ENCODE measurements around the gene DKK2.

The DKK2 gene

DNA sequence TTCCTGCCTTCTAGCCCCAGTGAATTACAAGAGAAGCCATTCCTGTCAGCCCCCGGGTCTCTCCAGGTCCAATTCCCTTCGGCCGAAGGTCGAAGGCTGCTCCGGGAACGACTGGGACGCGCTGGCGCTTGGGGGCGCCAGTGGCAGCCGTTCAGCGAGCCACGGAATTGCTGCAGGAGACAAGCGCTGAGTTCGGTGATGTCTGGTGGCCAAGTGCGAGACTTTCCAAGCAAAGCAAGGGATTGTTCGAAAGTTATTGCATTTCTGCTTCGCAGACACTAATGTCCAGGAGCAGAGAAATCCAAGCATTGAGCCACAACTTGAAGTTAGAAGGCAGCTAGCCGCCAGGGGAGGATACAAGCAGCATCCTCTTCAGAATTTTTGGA, 1.1 kb upstream of the DKK2 start:
- Histone ChIP-seq H3K4me3 (no peak overlapping the region), H3K36me3 (replicated peaks) (no peaks in the 10 kb centered on the region), H3K4me1 (no peaks in the 10 kb centered on the region), H3K27me3 (ENCODE audit: low read depth) (peaks cover 53% of the 10 kb centered on the region), H3K9me3 (no peaks in the 10 kb centered on the region)
- DNase-seq (ENCODE audit: low spot score in 2 of 2): peak; percentile 21 to 61
- in situ Hi-C loops (cut with MboI; ENCODE audit: low sequenced_read_pairs): no loop called here

GRCh38 chr4:107036584-107037198, 578 bp upstream of the DKK2 start:
- Histone ChIP-seq H3K27me3 (ENCODE audit: low read depth) (peaks cover 53% of the 10 kb centered on the region), H3K4me1 (no peaks in the 10 kb centered on the region), H3K9me3 (no peaks in the 10 kb centered on the region), H3K36me3 (replicated peaks) (no peaks in the 10 kb centered on the region), H3K4me3 (no peak overlapping the region)
- in situ Hi-C loops (cut with MboI; ENCODE audit: low sequenced_read_pairs): no loop called here
- DNase-seq (ENCODE audit: low spot score in 2 of 2): no peak

GRCh38 chr4:107034996-107035818, 906 bp downstream of the DKK2 start:
- H3K4me3 ChIP-seq: peak overlapping the region; percentile 13
- in situ Hi-C loops (cut with MboI; ENCODE audit: low sequenced_read_pairs): no loop called here
- DNase-seq (ENCODE audit: low spot score in 2 of 2): peak in 1 of 2 experiments; percentile 12

GRCh38 chr4:107034091-107034995, 1.8 kb downstream of the DKK2 start:
- H3K36me3 ChIP-seq (replicated peaks): no peaks in the 10 kb centered on the region
- H3K27me3 ChIP-seq (ENCODE audit: low read depth): peaks cover 61% of the 10 kb centered on the region
- in situ Hi-C loops (cut with MboI; ENCODE audit: low sequenced_read_pairs): no loop called here
- H3K4me1 ChIP-seq: no peaks in the 10 kb centered on the region
- H3K4me3 ChIP-seq: peak overlapping the region; percentile 11
- no peaks in the 10 kb centered on the region for H3K9me3 ChIP-seq
- peak; percentile 15 to 64 for DNase-seq (ENCODE audit: low spot score in 2 of 2)

More at GRCh38 chr4:107034996-107035818, 906 bp downstream of the DKK2 start:
- no peaks in the 10 kb centered on the region for H3K36me3 ChIP-seq (replicated peaks)
- H3K27me3 ChIP-seq (ENCODE audit: low read depth): peaks cover 61% of the 10 kb centered on the region
- H3K4me1 ChIP-seq: no peaks in the 10 kb centered on the region
- H3K9me3 ChIP-seq: no peaks in the 10 kb centered on the region

GRCh38 chr4:107027379-107027778, 8.7 kb downstream of the DKK2 start:
- no peaks in the 10 kb centered on the region for H3K9me3 ChIP-seq
- no peaks in the 10 kb centered on the region for H3K36me3 ChIP-seq (replicated peaks)
- no peak for DNase-seq (ENCODE audit: low spot score in 2 of 2)
- no peaks in the 10 kb centered on the region for H3K4me1 ChIP-seq
- H3K27me3 ChIP-seq (ENCODE audit: low read depth): peaks cover 13% of the 10 kb centered on the region
- no peak overlapping the region for H3K4me3 ChIP-seq
- in situ Hi-C loops (cut with MboI; ENCODE audit: low sequenced_read_pairs): no loop called here

GRCh38 chr4:107018344-107018735, 17.8 kb downstream of the DKK2 start:
- in situ Hi-C loops (cut with MboI; ENCODE audit: low sequenced_read_pairs): no loop called here
- Histone ChIP-seq H3K36me3 (replicated peaks) (no peaks in the 10 kb centered on the region), H3K4me1 (no peaks in the 10 kb centered on the region), H3K4me3 (no peak overlapping the region), H3K27me3 (ENCODE audit: low read depth) (peaks cover 3% of the 10 kb centered on the region; the same call in 1 of the 2 replicates), H3K9me3 (no peaks in the 10 kb centered on the region)
- DNase-seq (ENCODE audit: low spot score in 2 of 2): no peak

DNA sequence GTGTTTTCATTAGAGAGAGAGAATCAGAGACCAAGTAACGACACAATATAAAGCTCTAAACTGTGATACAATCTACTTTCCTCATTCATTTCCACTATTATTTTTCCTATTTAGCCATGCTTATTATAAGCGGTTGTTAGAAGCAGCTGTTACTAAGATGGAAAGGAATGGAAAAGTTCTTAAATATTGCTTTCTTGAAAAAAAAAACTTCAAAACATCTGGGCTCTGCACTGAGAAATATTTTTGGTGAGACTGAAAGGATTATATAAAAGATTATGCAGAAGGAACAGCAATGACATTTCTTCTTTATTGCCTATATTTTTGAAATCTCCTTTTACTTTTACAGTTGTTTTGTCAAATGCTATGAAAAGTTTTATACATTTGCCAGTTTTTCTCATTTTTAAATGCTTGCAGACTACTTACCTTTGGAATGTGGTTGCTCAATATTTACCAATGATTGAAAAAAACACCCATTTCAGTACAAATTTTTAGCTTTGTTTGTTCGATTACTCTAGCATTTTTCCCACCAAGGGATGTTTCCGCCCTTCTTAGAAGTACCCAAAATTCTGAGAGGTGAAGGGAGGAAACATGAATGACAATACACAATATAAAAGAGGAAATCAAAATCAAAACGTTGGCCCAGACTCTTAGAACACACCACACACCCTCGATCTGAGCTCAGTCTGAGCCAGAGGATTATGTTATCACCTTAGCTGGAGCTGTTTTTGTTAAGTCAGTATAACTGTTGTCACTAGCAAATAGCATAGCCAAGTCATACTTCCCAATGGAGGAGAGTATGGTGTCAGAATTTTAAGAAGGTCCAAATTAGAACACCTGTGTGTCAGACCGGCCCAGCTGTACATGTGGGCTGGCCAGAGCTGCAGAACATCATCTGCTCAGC, 18.4 kb downstream of the DKK2 start:
- Histone ChIP-seq H3K27me3 (ENCODE audit: low read depth) (peaks cover 3% of the 10 kb centered on the region; the same call in 1 of the 2 replicates), H3K36me3 (replicated peaks) (no peaks in the 10 kb centered on the region), H3K4me3 (no peak overlapping the region), H3K9me3 (no peaks in the 10 kb centered on the region), H3K4me1 (no peaks in the 10 kb centered on the region)
- no peak for DNase-seq (ENCODE audit: low spot score in 2 of 2)
- in situ Hi-C loops (cut with MboI; ENCODE audit: low sequenced_read_pairs): no loop called here

DNA sequence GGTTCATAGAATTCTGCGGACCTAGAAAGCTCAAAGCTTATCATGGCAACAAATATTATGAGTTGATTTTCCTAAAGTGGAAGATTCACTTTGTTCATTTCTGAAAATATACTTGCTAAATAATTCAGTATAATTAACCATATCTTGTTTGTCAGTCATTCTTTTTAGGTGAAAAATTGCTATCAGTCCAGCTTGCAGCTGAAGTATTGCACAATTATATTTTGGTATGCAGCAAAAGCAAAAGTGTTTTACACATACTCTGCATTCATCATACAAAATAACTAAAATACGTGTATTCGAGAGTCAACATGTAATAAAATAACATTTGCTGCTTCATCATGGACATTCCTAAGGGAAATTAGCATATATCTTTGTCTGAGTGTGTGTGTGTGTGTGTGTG, 24.8 kb downstream of the DKK2 start:
- no peak for DNase-seq (ENCODE audit: low spot score in 2 of 2)
- H3K4me1 ChIP-seq: no peaks in the 10 kb centered on the region
- in situ Hi-C loops (cut with MboI; ENCODE audit: low sequenced_read_pairs): no loop called here
- 0 out of 2 replicates have a peak, but pooled peaks cover 2% of the 10 kb centered on the region for H3K27me3 ChIP-seq (ENCODE audit: low read depth)
- H3K4me3 ChIP-seq: no peak overlapping the region
- no peaks in the 10 kb centered on the region for H3K36me3 ChIP-seq (replicated peaks)
- no peaks in the 10 kb centered on the region for H3K9me3 ChIP-seq

GRCh38 chr4:107009196-107009968, 26.7 kb downstream of the DKK2 start:
- in situ Hi-C loops (cut with MboI; ENCODE audit: low sequenced_read_pairs): no loop called here
- H3K36me3 ChIP-seq (replicated peaks): no peaks in the 10 kb centered on the region

DNA sequence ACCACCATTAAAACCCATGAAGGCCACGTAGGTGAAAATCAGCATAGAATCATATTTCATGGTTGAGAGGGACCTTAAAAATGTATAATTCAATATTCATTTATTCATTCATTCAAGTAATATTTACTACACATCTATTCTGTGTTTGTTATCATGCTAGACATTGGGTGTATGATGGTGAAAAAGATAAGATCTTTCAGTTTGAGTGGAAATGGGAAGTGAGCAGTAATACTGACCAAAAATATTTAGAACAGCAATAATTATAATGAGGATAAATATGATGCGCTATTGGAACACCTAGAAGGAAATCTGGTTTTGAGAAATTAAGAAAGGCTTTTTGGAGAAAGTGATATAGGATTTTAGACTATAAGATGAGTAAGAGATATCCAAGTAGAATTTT, 28.0 kb downstream of the DKK2 start:
- no peak for DNase-seq (ENCODE audit: low spot score in 2 of 2)
- H3K36me3 ChIP-seq (replicated peaks): no peaks in the 10 kb centered on the region
- no peak overlapping the region for H3K4me3 ChIP-seq
- H3K9me3 ChIP-seq: no peaks in the 10 kb centered on the region
- H3K27me3 ChIP-seq (ENCODE audit: low read depth): no peaks in the 10 kb centered on the region
- H3K4me1 ChIP-seq: no peaks in the 10 kb centered on the region
- in situ Hi-C loops (cut with MboI; ENCODE audit: low sequenced_read_pairs): no loop called here

More at GRCh38 chr4:107009196-107009968, 26.7 kb downstream of the DKK2 start:
- Histone ChIP-seq H3K9me3 (no peaks in the 10 kb centered on the region), H3K4me1 (no peaks in the 10 kb centered on the region), H3K27me3 (ENCODE audit: low read depth) (no peaks in the 10 kb centered on the region), H3K4me3 (no peak overlapping the region)
- DNase-seq (ENCODE audit: low spot score in 2 of 2): no peak

DNA sequence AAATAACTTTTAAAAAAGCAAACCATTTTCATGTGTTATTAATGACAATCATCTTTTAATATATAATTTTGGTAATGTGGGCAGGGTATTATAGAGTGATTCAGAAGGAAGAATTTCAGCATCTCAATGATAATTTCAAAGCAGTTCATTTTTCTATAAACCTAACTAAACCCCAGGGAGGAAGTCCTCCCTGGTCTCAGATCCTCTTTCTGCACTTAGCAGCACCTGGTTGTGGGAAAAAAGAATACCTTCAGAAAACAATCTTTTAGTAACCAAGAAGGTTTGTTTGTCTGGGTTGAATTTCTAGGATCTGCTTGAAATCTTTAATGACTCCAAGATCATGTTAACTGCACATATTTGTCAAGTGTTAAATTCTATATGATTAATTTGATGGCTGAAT, 29.9 kb downstream of the DKK2 start:
- H3K36me3 ChIP-seq (replicated peaks): no peaks in the 10 kb centered on the region
- no peak overlapping the region for H3K4me3 ChIP-seq
- H3K9me3 ChIP-seq: no peaks in the 10 kb centered on the region
- no peaks in the 10 kb centered on the region for H3K27me3 ChIP-seq (ENCODE audit: low read depth)
- no peaks in the 10 kb centered on the region for H3K4me1 ChIP-seq
- DNase-seq (ENCODE audit: low spot score in 2 of 2): no peak
- in situ Hi-C loops (cut with MboI; ENCODE audit: low sequenced_read_pairs): no loop called here

- no peak for DNase-seq (ENCODE audit: low spot score in 2 of 2)
- no peaks in the 10 kb centered on the region for H3K36me3 ChIP-seq (replicated peaks)
- no peaks in the 10 kb centered on the region for H3K4me1 ChIP-seq
- no peaks in the 10 kb centered on the region for H3K27me3 ChIP-seq (ENCODE audit: low read depth)
- H3K9me3 ChIP-seq: no peaks in the 10 kb centered on the region
- H3K4me3 ChIP-seq: no peak overlapping the region
- in situ Hi-C loops (cut with MboI; ENCODE audit: low sequenced_read_pairs): no loop called here
Observed at GRCh38 chr4:106996490-106996889, 39.6 kb downstream of the DKK2 start.

Measured in HAP-1 (cell line).